Measurements from ENCODE around the gene CLEC19A. TPM values are rescaled to one million over a fixed set of nuclear protein-coding genes. Genes with fewer than 3 reads are reported as not detected.

Gene CLEC19A
- total and polyA plus RNA-seq, 2 donors (not counting 3 experiments of a cell fraction or from before 2014, with no cell fraction given), result not detected

GRCh38 chr16:19265380-19265930, 20.1 kb upstream of the CLEC19A start:
- H3K27ac ChIP-seq (ENCODE audit: insufficient read depth, low read depth, low read length), result no peak overlapping the region
- ChIA-PET CTCF (no interaction called here), POLR2A (no interaction called here)
- H3K79me2 ChIP-seq (ENCODE audit: control insufficient read depth, insufficient read depth, low read length), result no peaks in the 10 kb centered on the region
- H3K27me3 ChIP-seq (ENCODE audit: control insufficient read depth in 2 of 2, insufficient read depth in 2 of 2, low read length in 2 of 2), result no peaks in the 10 kb centered on the region
- H3K4me1 ChIP-seq (ENCODE audit: control insufficient read depth, extremely low read depth, insufficient read depth, low read length), result no peaks in the 10 kb centered on the region
- H4K20me1 ChIP-seq (replicated peaks; ENCODE audit: control insufficient read depth, extremely low read depth, insufficient read depth, low read length), result no peaks in the 10 kb centered on the region
- no TSS peak for BruUV-seq (replicated peaks)
- no peaks in the 10 kb centered on the region for H3K36me3 ChIP-seq (ENCODE audit: control insufficient read depth in 2 of 2, extremely low read depth in 1 of 2, insufficient read depth in 2 of 2, low read length in 2 of 2)
- DNase-seq (ENCODE audit: low read depth, low spot score) (no peak), FAIRE-seq (no peak)
- dilution Hi-C loops (cut with MboI; ENCODE audit: extremely low pct_ligation_motif_present, low sequenced_read_pairs) (no loop called here), intact Hi-C loops (cut with micrococcal nuclease) (no loop called here)
- no peak for TF ChIP-seq JUN (IDR thresholded peaks at IDR 0.05; ENCODE audit: borderline replicate concordance, insufficient read depth, insufficient read length, low read depth)
- TF ChIP-seq MYC (IDR thresholded peaks at IDR 0.05; ENCODE audit: low read depth, low read length), result no peak
- no peak for TF ChIP-seq POLR2AphosphoS5 (IDR thresholded peaks at IDR 0.05; ENCODE audit: insufficient read depth, low read depth, low read length)
- H3K9me3 ChIP-seq (replicated peaks; ENCODE audit: control insufficient read depth, insufficient read depth, low read length), result no peaks in the 10 kb centered on the region
- no peak overlapping the region for H3K4me3 ChIP-seq (replicated peaks in 1 of 3; ENCODE audit: insufficient read depth in 1 of 3, low read depth in 1 of 3, low read length in 3 of 3)
- no peak overlapping the region for H2AFZ ChIP-seq (ENCODE audit: low read depth, low read length)
- H3K9me1 ChIP-seq (replicated peaks; ENCODE audit: control insufficient read depth, extremely low read depth, insufficient read depth, low read length), result no peaks in the 10 kb centered on the region
- no peak overlapping the region for H3K9ac ChIP-seq (replicated peaks; ENCODE audit: extremely low read depth, insufficient read depth, low read length)
- no peak overlapping the region for H3K4me2 ChIP-seq (ENCODE audit: insufficient read depth, low read length)

- DNase-seq (ENCODE audit: low read depth, low spot score), result no peak
- H3K4me1 ChIP-seq (ENCODE audit: control insufficient read depth, extremely low read depth, insufficient read depth, low read length), result no peaks in the 10 kb centered on the region
- H3K4me3 ChIP-seq (replicated peaks in 1 of 3; ENCODE audit: insufficient read depth in 1 of 3, low read depth in 1 of 3, low read length in 3 of 3), result no peak overlapping the region
- FAIRE-seq, result no peak
- no peak for TF ChIP-seq JUN (IDR thresholded peaks at IDR 0.05; ENCODE audit: borderline replicate concordance, insufficient read depth, insufficient read length, low read depth)
- no peak for TF ChIP-seq CTCF (IDR thresholded peaks at IDR 0.05; ENCODE audit: extremely low read depth in 1 of 2, insufficient read depth in 1 of 2, low read depth in 1 of 2, low read length in 2 of 2)
- TF ChIP-seq MAX (IDR thresholded peaks at IDR 0.05; ENCODE audit: insufficient read depth, insufficient read length), result no peak
- TF ChIP-seq EZH2 (IDR thresholded peaks at IDR 0.05; ENCODE audit: borderline replicate concordance, low read depth, low read length, severe bottlenecking), result no peak
- no peak for TF ChIP-seq FOS (IDR thresholded peaks at IDR 0.05; ENCODE audit: borderline replicate concordance, insufficient read depth, low read length)
- TF ChIP-seq POLR2A (IDR thresholded peaks at IDR 0.05; ENCODE audit: low read depth, low read length), result no peak
- no peak for TF ChIP-seq POLR2AphosphoS5 (IDR thresholded peaks at IDR 0.05; ENCODE audit: insufficient read depth, low read depth, low read length)
- no peak for TF ChIP-seq MYC (IDR thresholded peaks at IDR 0.05; ENCODE audit: low read depth, low read length)
- no peak overlapping the region for H2AFZ ChIP-seq (ENCODE audit: low read depth, low read length)
- no TSS peak for BruUV-seq (replicated peaks)
- no peaks in the 10 kb centered on the region for H4K20me1 ChIP-seq (replicated peaks; ENCODE audit: control insufficient read depth, extremely low read depth, insufficient read depth, low read length)
- H3K27ac ChIP-seq (ENCODE audit: insufficient read depth, low read depth, low read length), result no peak overlapping the region
- H3K36me3 ChIP-seq (ENCODE audit: control insufficient read depth in 2 of 2, extremely low read depth in 1 of 2, insufficient read depth in 2 of 2, low read length in 2 of 2), result no peaks in the 10 kb centered on the region
- ChIA-PET POLR2A (no interaction called here), CTCF (no interaction called here)
- H3K79me2 ChIP-seq (ENCODE audit: control insufficient read depth, insufficient read depth, low read length), result no peaks in the 10 kb centered on the region
- no peaks in the 10 kb centered on the region for H3K9me3 ChIP-seq (replicated peaks; ENCODE audit: control insufficient read depth, insufficient read depth, low read length)
- dilution Hi-C loops (cut with MboI; ENCODE audit: extremely low pct_ligation_motif_present, low sequenced_read_pairs), result no loop called here
- intact Hi-C loops (cut with micrococcal nuclease), result no loop called here
- no peak overlapping the region for H3K4me2 ChIP-seq (ENCODE audit: insufficient read depth, low read length)
- H3K9me1 ChIP-seq (replicated peaks; ENCODE audit: control insufficient read depth, extremely low read depth, insufficient read depth, low read length), result no peaks in the 10 kb centered on the region
- H3K9ac ChIP-seq (replicated peaks; ENCODE audit: extremely low read depth, insufficient read depth, low read length), result no peak overlapping the region
- no peaks in the 10 kb centered on the region for H3K27me3 ChIP-seq (ENCODE audit: control insufficient read depth in 2 of 2, insufficient read depth in 2 of 2, low read length in 2 of 2)
Measured at GRCh38 chr16:19266774-19267173, 18.8 kb upstream of the CLEC19A start.

All from endothelial cell of umbilical vein (primary cell).